Measurements from ENCODE around the gene FAM217A.

Gene FAM217A

GRCh38 chr6:4084444-4085331 is 5.8 kb upstream of the FAM217A start:
- FAIRE-seq: no peak

- no peak for FAIRE-seq
Observed at GRCh38 chr6:4074478-4075235, 4.3 kb downstream of the FAM217A start.

GRCh38 chr6:4071330-4071729 is 7.6 kb downstream of the FAM217A start:
- FAIRE-seq: no peak

GRCh38 chr6:4069199-4069598 is 9.7 kb downstream of the FAM217A start:
- no peak for FAIRE-seq

GRCh38 chr6:4067673-4068072 is 11.3 kb downstream of the FAM217A start:
- peak; percentile 36 for FAIRE-seq

GRCh38 chr6:4066029-4066755 is 12.7 kb downstream of the FAM217A start:
- FAIRE-seq: no peak

GRCh38 chr6:4059115-4059777 is 19.7 kb downstream of the FAM217A start:
- FAIRE-seq: no peak

GRCh38 chr6:4057036-4057435 is 21.9 kb downstream of the FAM217A start:
- FAIRE-seq: no peak

GRCh38 chr6:4055420-4056041 is 23.4 kb downstream of the FAM217A start:
- FAIRE-seq: no peak

- FAIRE-seq: no peak
Observed at GRCh38 chr6:4049246-4049645, 29.7 kb downstream of the FAM217A start.

- FAIRE-seq: no peak
Observed at GRCh38 chr6:4041480-4041879, 37.5 kb downstream of the FAM217A start.

GRCh38 chr6:4039348-4039747 is 39.6 kb downstream of the FAM217A start:
- FAIRE-seq: no peak

GRCh38 chr6:4036581-4036980 is 42.4 kb downstream of the FAM217A start:
- FAIRE-seq: no peak

GRCh38 chr6:4032475-4032874 is 46.5 kb downstream of the FAM217A start:
- no peak for FAIRE-seq

GRCh38 chr6:4031442-4031841 is 47.5 kb downstream of the FAM217A start:
- FAIRE-seq: no peak

- FAIRE-seq: no peak
Observed at GRCh38 chr6:4030669-4031068, 48.3 kb downstream of the FAM217A start.

- FAIRE-seq: no peak
Observed at GRCh38 chr6:4029687-4030086, 49.2 kb downstream of the FAM217A start.

GRCh38 chr6:4028051-4028450 is 50.9 kb downstream of the FAM217A start:
- no peak for FAIRE-seq

GRCh38 chr6:4025681-4026080 is 53.3 kb downstream of the FAM217A start:
- no peak for FAIRE-seq

GRCh38 chr6:4023240-4023639 is 55.7 kb downstream of the FAM217A start:
- FAIRE-seq: no peak

- FAIRE-seq: no peak
Observed at GRCh38 chr6:4021854-4022695, 56.9 kb downstream of the FAM217A start.
